Ovary (tissue), 3 donors: ENCODE measurements around the gene RPA3.

Experiments used
- CTCF ChIP-seq, 3 donors: fragments of 450-650 bp in 2 of 3; fragments of 200-600 bp in 1 of 3; IDR thresholded peaks; one replicate each; pipeline versions ENCODE4 v1.5.1 to v1.8.0; 2016 to 2022; ENCODE audit warnings: antibody characterized with exemption in 3 of 3, mild to moderate bottlenecking in 1 of 3
- POLR2A ChIP-seq: fragments of 450-650 bp; IDR thresholded peaks from one replicate; pipeline ENCODE4 v1.6.1; 2017; ENCODE audit warnings: antibody characterized with exemption, mild to moderate bottlenecking, moderate library complexity
- donor health status: DM: no; HTN: no; CAD: no.

- TF ChIP-seq CTCF (IDR thresholded peaks at IDR 0.05) (no peak), POLR2A (no peak)
Observed at GRCh38 chr7:7682861-7683260, 35.5 kb downstream of the RPA3 start.
